GM23338 (cell line): ENCODE results near the gene SBF1. TPM values are rescaled to one million over a fixed set of nuclear protein-coding genes. Genes with fewer than 3 reads are reported as not detected.

Source experiments
- CREB1 ChIP-seq: fragments of 250-450 bp; sonication (Bioruptor Pico); IDR thresholded peaks from 2 replicates; pipeline ENCODE4 v1.5.0; 2020; ENCODE audit warnings: low read depth, mild to moderate bottlenecking, moderate library complexity
- EZH2 ChIP-seq: fragments of 200-600 bp; sonication (generic); IDR thresholded peaks from one replicate; pipeline ENCODE4 v1.8.0; 2017; ENCODE audit warnings: antibody characterized with exemption, mild to moderate bottlenecking, low read depth; ENCODE audit not compliant: unreplicated experiment
- JUNB ChIP-seq: IDR thresholded peaks from one replicate; pipeline ENCODE4 v1.6.1; 2016; ENCODE audit warnings: antibody characterized with exemption; ENCODE audit not compliant: unreplicated experiment
- REST ChIP-seq: IDR thresholded peaks from one replicate; pipeline ENCODE4 v1.6.1; 2018; ENCODE audit warnings: antibody characterized with exemption; ENCODE audit not compliant: unreplicated experiment
- ZNF114 ChIP-seq: fragments of 250-450 bp; sonication (Bioruptor Pico); IDR thresholded peaks from 2 replicates; pipeline ENCODE4 v1.5.0; 2020; ENCODE audit warnings: mild to moderate bottlenecking, moderate library complexity
- ZNF331 ChIP-seq: fragments of 250-450 bp; sonication (Bioruptor Pico); IDR thresholded peaks from 2 replicates; pipeline ENCODE4 v1.5.0; 2020; ENCODE audit warnings: low read depth, mild to moderate bottlenecking, moderate library complexity
- polyA plus RNA-seq: library from polyadenylated mRNA; unstranded; fragments of >200 nt; fragmentation: Nextera tagmentation; extraction: Ambion mirVana; gene quantifications from 2 replicates; pipeline ENCODE4 v1.2.1, GENCODE V29; 2016
- total RNA-seq: library from RNA; depleted of rRNA; stranded (reverse); fragments of >200 nt; shearing (Covaris generic); gene quantifications from 2 replicates; pipeline ENCODE4 v1.2.3, GENCODE V29; 2014
- TF ChIP-seq, protein P1 (sequence below): fragments of 250-450 bp; sonication (Bioruptor Pico); IDR thresholded peaks from 2 replicates; pipeline ENCODE4 v1.5.0; 2020; ENCODE audit warnings: mild to moderate bottlenecking, moderate library complexity
- TF ChIP-seq, protein P2 (sequence below), 2 experiments: fragments of 200-600 bp in 1 of 2; sonication (generic) in 1 of 2; conservative IDR thresholded peaks; 2 replicates each; pipeline versions ENCODE4 v1.5.1 to v1.6.1; 2016 to 2017; ENCODE audit warnings: antibody characterized with exemption in 2 of 2, low read depth in 2 of 2, mild to moderate bottlenecking in 2 of 2, moderate library complexity in 1 of 2
- TF ChIP-seq, protein P3 (sequence below): IDR thresholded peaks from 2 replicates; pipeline ENCODE4 v1.6.1; 2016; ENCODE audit warnings: antibody characterized with exemption

Gene SBF1
- total and polyA plus RNA-seq, 2 experiments from 2014 or later, result 26.5 to 85.4 TPM

- TF ChIP-seq, protein P1, sequence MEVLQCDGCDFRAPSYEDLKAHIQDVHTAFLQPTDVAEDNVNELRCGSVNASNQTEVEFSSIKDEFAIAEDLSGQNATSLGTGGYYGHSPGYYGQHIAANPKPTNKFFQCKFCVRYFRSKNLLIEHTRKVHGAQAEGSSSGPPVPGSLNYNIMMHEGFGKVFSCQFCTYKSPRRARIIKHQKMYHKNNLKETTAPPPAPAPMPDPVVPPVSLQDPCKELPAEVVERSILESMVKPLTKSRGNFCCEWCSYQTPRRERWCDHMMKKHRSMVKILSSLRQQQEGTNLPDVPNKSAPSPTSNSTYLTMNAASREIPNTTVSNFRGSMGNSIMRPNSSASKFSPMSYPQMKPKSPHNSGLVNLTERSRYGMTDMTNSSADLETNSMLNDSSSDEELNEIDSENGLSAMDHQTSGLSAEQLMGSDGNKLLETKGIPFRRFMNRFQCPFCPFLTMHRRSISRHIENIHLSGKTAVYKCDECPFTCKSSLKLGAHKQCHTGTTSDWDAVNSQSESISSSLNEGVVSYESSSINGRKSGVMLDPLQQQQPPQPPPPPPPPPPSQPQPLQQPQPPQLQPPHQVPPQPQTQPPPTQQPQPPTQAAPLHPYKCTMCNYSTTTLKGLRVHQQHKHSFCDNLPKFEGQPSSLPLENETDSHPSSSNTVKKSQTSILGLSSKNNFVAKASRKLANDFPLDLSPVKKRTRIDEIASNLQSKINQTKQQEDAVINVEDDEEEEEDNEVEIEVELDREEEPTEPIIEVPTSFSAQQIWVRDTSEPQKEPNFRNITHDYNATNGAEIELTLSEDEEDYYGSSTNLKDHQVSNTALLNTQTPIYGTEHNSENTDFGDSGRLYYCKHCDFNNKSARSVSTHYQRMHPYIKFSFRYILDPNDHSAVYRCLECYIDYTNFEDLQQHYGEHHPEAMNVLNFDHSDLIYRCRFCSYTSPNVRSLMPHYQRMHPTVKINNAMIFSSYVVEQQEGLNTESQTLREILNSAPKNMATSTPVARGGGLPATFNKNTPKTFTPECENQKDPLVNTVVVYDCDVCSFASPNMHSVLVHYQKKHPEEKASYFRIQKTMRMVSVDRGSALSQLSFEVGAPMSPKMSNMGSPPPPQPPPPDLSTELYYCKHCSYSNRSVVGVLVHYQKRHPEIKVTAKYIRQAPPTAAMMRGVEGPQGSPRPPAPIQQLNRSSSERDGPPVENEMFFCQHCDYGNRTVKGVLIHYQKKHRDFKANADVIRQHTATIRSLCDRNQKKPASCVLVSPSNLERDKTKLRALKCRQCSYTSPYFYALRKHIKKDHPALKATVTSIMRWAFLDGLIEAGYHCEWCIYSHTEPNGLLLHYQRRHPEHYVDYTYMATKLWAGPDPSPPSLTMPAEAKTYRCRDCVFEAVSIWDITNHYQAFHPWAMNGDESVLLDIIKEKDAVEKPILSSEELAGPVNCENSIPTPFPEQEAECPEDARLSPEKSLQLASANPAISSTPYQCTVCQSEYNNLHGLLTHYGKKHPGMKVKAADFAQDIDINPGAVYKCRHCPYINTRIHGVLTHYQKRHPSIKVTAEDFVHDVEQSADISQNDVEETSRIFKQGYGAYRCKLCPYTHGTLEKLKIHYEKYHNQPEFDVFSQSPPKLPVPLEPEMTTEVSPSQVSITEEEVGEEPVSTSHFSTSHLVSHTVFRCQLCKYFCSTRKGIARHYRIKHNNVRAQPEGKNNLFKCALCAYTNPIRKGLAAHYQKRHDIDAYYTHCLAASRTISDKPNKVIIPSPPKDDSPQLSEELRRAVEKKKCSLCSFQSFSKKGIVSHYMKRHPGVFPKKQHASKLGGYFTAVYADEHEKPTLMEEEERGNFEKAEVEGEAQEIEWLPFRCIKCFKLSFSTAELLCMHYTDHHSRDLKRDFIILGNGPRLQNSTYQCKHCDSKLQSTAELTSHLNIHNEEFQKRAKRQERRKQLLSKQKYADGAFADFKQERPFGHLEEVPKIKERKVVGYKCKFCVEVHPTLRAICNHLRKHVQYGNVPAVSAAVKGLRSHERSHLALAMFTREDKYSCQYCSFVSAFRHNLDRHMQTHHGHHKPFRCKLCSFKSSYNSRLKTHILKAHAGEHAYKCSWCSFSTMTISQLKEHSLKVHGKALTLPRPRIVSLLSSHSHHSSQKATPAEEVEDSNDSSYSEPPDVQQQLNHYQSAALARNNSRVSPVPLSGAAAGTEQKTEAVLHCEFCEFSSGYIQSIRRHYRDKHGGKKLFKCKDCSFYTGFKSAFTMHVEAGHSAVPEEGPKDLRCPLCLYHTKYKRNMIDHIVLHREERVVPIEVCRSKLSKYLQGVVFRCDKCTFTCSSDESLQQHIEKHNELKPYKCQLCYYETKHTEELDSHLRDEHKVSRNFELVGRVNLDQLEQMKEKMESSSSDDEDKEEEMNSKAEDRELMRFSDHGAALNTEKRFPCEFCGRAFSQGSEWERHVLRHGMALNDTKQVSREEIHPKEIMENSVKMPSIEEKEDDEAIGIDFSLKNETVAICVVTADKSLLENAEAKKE (CRISPR knock-in tag), result no peak
- TF ChIP-seq ZNF331 (no peak), REST (no peak), CREB1 (no peak), JUNB (no peak), EZH2 (no peak), ZNF114 (CRISPR knock-in tag) (no peak)
- TF ChIP-seq, protein P2, sequence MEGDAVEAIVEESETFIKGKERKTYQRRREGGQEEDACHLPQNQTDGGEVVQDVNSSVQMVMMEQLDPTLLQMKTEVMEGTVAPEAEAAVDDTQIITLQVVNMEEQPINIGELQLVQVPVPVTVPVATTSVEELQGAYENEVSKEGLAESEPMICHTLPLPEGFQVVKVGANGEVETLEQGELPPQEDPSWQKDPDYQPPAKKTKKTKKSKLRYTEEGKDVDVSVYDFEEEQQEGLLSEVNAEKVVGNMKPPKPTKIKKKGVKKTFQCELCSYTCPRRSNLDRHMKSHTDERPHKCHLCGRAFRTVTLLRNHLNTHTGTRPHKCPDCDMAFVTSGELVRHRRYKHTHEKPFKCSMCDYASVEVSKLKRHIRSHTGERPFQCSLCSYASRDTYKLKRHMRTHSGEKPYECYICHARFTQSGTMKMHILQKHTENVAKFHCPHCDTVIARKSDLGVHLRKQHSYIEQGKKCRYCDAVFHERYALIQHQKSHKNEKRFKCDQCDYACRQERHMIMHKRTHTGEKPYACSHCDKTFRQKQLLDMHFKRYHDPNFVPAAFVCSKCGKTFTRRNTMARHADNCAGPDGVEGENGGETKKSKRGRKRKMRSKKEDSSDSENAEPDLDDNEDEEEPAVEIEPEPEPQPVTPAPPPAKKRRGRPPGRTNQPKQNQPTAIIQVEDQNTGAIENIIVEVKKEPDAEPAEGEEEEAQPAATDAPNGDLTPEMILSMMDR (conservative IDR thresholded peaks at IDR 0.05; ENCODE audit: low read depth in 2 of 2), result no peak
- TF ChIP-seq, protein P3, sequence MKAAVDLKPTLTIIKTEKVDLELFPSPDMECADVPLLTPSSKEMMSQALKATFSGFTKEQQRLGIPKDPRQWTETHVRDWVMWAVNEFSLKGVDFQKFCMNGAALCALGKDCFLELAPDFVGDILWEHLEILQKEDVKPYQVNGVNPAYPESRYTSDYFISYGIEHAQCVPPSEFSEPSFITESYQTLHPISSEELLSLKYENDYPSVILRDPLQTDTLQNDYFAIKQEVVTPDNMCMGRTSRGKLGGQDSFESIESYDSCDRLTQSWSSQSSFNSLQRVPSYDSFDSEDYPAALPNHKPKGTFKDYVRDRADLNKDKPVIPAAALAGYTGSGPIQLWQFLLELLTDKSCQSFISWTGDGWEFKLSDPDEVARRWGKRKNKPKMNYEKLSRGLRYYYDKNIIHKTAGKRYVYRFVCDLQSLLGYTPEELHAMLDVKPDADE, result no peak
Observed at GRCh38 chr22:50467341-50467740, 7.5 kb downstream of the SBF1 start (continued).
